Hematopoietic multipotent progenitor cell treated with erythropoietin and hydrocortisone succinate and interleukin-3 and kit ligand, for 8 days (in vitro differentiated cells): ENCODE data around the gene RTL5.
"Not testable (repeated sequence)": the region's sequence is repeated elsewhere in the genome, so short reads cannot be mapped to it uniquely, and the experiment has no call there.

Experiments
- DNase-seq: peaks from one replicate; pipeline ENCODE4 v3.0.0-alpha.2; 2015

The RTL5 gene

GRCh38 chrX:72131317-72132294 lies at the start of gene RTL5:
RTL5 (minus strand) TSS chrX:72131915.
- DNase-seq: peak; percentile 38

DNA sequence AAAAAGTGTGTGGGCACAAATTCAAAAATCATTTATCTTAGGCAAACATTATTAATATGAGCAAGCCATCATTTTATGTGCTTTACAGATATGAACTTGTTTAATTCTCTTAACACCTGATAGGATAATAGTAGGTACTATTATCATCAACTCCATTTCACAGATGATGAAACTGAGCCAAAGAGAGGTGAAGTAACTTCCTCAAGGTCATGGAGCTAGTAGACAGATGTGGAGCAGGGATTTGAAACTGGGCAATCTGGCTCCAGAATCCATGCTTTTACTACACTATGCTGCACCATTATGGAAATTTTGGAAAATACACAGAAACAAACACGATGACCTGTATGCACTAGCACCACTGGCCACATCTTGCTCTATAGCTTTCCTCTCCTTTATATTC lies 48.8 kb upstream of the RTL5 start:
- peak; percentile 74 for DNase-seq

DNA sequence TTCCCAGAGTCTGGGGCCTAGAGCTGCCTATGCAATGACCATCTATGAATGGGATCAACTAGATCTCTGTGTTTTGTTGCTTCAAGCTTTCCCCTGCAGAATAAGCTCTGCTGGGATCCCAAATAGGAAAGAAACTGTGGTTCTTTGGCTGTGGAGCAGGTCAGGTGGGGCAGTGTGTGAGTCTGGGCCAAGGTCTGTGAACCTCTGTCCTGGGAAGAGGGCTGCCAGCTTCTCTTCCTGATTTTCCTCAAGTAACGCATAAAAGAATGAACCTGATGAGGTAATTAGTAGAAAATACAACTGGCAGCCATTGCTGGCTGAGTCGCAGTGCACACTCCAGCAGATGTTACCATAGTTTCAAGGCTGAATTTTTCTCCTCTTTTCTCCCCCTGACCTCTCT lies 45.3 kb upstream of the RTL5 start:
- DNase-seq: no peak

GRCh38 chrX:72176289-72176688 lies 44.6 kb upstream of the RTL5 start:
- DNase-seq: not testable (repeated sequence)

DNA sequence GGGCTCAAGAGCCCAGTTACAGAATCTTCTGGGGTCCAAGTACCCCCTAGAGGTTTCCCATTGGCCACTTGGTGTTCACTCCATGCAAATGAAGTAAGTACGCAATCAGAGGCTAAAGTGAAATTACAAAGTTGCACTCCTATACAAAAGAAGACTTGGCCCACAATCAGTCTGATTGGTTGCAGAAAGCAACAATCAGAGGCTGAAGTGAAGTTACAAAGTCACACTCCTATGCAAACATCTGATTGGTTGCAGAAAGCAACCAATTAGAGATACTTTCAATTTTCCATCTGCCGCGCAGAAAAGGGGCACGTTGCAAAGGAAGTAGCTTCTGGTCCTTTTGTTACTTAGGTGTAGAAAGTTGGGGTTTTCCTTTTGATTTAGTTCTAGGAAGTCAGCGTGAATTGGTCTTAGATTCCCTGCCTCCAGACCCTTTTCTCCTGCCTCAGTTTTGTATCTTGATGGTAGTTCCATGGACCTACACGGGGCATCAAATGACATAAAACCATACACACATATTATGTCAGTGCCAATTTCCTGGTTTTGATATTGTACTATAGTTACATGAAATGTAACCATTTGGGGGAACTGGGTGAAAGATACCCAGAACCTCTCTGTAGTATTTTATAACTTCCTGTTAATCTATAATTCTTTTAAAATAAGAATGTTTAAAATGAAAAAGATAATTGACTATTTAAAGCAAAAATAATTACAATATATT lies 37.5 kb upstream of the RTL5 start:
- DNase-seq: peak; percentile 45

GRCh38 chrX:72165551-72165950 lies 33.8 kb upstream of the RTL5 start:
- no peak for DNase-seq

DNA sequence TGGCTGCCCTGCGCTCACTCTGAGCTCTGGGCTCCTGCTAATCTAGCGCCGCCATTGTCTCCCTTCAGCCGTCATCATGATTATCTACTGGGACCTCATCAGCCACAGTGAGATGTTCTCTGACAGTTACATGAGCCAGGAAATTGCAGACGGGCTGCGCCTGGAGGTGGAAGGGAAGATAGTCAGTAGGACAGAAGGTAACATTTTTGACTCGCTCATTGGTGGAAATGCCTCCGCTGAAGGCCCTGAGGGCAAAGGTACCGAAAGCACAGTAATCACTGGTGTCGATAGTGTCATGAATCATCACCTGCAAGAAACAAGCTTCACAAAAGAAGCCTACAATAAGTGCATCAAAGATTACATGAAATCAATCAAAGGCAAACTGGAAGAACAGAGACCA lies 28.1 kb upstream of the RTL5 start:
- no peak for DNase-seq

- DNase-seq: no peak
These were observed 27.1 kb upstream of the RTL5 start for GRCh38 chrX:72158773-72159172.

DNA sequence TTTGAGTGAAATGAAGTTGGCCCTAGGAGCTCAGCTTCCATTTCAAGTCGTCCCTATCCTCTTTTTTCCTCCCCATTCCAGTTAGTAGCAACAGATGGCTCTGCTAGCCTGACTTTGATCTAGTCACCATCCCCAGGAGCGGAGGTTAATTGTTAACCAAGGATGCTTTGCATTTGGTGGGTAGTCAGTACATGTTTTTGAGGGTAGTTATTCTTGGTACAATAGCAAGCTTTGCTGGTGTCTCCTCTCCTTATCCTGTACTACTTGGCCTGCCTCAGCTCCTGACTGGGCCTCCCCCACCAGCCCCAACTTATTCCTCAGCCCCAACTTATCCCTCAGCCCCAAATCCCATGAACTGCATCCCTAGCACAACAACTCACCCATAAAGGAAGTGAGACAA lies 14.8 kb upstream of the RTL5 start:
- DNase-seq: no peak

- DNase-seq: no peak
These were observed 13.5 kb upstream of the RTL5 start for GRCh38 chrX:72145181-72145580.

GRCh38 chrX:72143609-72143907 lies 11.8 kb upstream of the RTL5 start:
- no peak for DNase-seq

- no peak for DNase-seq
These were observed 11.3 kb upstream of the RTL5 start for GRCh38 chrX:72142794-72143608.

GRCh38 chrX:72142094-72142793 lies 10.5 kb upstream of the RTL5 start:
- DNase-seq: no peak

GRCh38 chrX:72141372-72142004 lies 9.8 kb upstream of the RTL5 start:
- DNase-seq: no peak

DNA sequence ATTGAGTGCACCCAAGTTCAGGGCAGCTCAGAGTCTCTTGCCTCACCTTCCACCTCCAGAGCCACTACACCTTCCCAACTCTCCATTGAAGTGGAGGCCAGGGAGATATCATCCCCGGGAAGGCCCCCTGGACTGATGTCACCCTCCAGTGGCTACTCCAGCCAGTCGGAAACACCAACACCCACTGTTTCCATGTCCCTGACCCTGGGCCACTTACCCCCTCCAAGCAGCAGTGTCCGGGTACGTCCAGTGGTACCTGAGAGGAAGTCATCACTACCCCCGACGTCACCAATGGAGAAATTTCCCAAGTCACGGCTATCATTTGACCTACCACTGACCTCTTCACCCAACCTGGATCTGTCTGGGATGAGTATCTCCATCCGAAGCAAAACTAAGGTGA lies 7.8 kb upstream of the RTL5 start:
- DNase-seq: no peak

DNA sequence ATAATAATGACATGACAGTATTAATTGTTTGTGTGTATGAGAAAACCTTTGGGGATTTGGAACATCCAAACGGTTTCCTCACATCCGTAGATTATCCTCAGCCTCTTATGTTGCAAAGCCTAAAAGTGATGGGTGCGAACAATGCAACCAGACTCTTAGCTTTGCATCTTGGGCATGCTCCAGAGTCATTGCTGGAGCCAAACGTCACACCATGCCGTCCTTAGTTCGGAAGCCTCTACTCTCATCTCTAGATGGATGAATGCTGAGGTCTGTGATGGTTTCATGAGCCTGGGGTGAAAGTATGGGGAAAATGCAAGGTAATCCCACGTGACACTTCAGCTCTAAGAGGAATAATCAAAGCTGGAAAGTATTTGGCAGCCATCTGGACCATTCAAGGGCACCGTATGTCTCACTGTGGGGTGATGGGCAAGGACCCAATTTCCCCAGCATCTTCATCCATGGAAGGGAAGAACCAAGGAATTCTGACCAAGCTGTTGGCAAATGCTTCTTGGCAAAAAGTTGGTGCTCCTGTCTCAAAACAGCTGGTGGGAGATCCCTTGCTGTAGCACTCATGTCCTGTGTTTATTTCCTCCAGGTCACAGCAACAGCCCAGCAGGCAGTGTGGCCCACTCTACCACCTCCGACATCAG lies 6.3 kb upstream of the RTL5 start:
- DNase-seq: no peak

- DNase-seq: no peak
These were observed 2.3 kb upstream of the RTL5 start for GRCh38 chrX:72133851-72134546.

- no peak for DNase-seq
These were observed 741 bp upstream of the RTL5 start for GRCh38 chrX:72132456-72132855.

DNA sequence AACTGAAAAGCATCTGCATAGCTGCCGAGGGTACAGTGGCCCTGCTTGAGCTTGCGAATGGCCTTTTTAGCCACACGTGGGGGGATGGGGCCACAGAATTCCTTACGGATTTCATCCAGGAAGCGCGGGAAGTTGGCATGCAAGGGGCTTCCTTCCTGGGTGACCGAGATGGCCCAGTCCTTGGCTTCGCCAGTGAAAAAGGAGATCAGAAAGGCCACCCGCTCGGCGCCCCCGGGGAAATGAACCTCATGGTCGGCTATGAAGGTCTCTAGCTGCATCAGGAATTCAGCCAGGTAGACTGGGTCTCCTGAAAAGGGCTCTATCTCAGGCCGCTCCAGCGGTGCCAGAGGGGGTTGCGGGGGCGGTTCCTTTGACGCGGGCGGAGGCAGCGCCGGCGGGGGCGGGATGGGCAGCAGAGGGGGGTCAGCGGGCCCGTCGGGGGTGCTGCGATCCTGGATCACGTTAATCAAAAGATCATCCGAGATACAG lies 909 bp downstream of the RTL5 start:
- no peak for DNase-seq

DNA sequence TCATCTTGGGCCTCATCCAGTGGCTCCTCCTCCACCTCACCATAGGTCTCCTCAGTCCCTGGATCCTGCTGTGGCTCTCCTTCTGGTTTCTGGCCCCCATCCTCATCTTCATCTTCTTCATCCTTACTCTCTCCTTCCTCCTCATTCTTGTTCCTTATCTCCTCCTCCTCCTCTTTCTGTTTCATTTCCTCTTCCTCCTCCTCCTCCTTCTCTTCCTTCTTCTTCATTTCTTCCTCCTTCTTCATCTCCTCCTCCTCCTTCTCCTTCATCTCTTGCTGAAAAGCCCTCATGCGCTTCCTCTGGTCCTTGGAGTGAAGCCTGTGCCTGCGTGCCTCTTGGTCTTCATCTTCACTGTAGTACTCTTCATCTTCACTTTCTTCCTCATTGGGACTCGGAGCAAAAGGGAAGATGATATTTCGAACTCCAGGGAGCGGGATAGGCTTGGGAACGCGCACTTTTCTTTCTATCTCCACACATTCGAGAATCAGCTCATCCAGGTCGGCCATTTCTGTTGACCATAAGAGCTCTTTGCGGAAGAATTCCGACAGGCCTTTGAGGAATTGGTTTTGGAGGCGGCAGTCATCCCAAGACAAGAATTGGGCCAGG lies 1.5 kb downstream of the RTL5 start:
- DNase-seq: no peak

- DNase-seq: no peak
These were observed 2.1 kb downstream of the RTL5 start for GRCh38 chrX:72129661-72130060.
